ENCODE data around the gene FCN3. TPM values are rescaled to one million over a fixed set of nuclear protein-coding genes. Genes with fewer than 3 reads are reported as not detected.

Gene FCN3
- total RNA-seq, 2 experiments from 2014 or later, result not detected

DNA sequence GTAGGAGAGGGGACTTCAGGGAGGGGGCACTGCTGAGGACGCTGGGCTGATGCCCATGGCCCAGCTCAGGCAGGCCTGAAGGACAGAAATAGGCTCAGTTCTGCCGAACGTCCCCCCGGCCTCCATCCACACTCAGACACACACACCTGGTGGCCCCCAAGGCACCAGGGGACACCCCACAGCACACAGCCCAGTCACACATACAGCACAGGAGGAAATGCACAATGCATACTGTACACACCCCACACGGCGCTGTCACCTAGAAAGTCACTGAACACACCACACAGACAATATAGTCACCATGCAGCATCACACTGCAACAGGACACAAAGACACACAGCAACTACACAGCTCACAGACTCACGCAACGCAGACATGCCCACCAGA lies 32.2 kb downstream of the FCN3 start:
- H3K9me3 Mint-ChIP-seq, result no peaks in the 10 kb centered on the region
- peak overlapping the region; percentile 89 for H3K4me3 ChIP-seq (ENCODE audit: low read length)
- H3K27ac Mint-ChIP-seq, result peak overlapping the region; percentile 94
- H3K4me1 ChIP-seq (ENCODE audit: insufficient read depth, low read length), result peaks cover 70% of the 10 kb centered on the region
- H3K36me3 Mint-ChIP-seq (ENCODE audit: low read depth), result peaks cover 42% of the 10 kb centered on the region
- no peaks in the 10 kb centered on the region for H3K9me3 ChIP-seq (ENCODE audit: control insufficient read depth in 1 of 2, insufficient read depth in 1 of 2, low read length in 2 of 2)
- ChIA-PET CTCF (interaction anchor here (1.0 to 3.7 kb wide), 6 partner anchors 10 to 53 kb away, joined by 3 to 30 read pairs (median 7); no protein-coding TSS in a partner anchor), POLR2A (interaction anchor here (0.6 to 6.3 kb wide), 8 partner anchors 7 to 45 kb away, joined by 3 to 56 read pairs (median 6); partner anchors contain the start of gene TMEM222)
- TF ChIP-seq, protein P1, sequence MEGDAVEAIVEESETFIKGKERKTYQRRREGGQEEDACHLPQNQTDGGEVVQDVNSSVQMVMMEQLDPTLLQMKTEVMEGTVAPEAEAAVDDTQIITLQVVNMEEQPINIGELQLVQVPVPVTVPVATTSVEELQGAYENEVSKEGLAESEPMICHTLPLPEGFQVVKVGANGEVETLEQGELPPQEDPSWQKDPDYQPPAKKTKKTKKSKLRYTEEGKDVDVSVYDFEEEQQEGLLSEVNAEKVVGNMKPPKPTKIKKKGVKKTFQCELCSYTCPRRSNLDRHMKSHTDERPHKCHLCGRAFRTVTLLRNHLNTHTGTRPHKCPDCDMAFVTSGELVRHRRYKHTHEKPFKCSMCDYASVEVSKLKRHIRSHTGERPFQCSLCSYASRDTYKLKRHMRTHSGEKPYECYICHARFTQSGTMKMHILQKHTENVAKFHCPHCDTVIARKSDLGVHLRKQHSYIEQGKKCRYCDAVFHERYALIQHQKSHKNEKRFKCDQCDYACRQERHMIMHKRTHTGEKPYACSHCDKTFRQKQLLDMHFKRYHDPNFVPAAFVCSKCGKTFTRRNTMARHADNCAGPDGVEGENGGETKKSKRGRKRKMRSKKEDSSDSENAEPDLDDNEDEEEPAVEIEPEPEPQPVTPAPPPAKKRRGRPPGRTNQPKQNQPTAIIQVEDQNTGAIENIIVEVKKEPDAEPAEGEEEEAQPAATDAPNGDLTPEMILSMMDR (IDR thresholded peaks at IDR 0.05), result no peak
- peak overlapping the region; percentile 80 to 84 for H3K27ac ChIP-seq (ENCODE audit: low read depth in 1 of 2, low read length in 2 of 2)
- H3K4me1 Mint-ChIP-seq (ENCODE audit: low read depth), result peaks cover 64% of the 10 kb centered on the region
- DNase-seq (peak in 9 of 14 experiments; percentile 26 to 66 (median 47)), ATAC-seq (ENCODE audit: poor library complexity) (peak; percentile 39)
- no peaks in the 10 kb centered on the region for H3K27me3 Mint-ChIP-seq
- H3K27me3 ChIP-seq (ENCODE audit: control insufficient read depth in 1 of 2, insufficient read depth in 2 of 2, low read length in 2 of 2), result no peaks in the 10 kb centered on the region
- intact Hi-C loops (cut with DNase I, micrococcal nuclease), result loop anchor here (2.0 to 10.0 kb wide), 4 partner anchors 14 to 1212 kb away; partner anchors contain the start of genes TMEM222 (in 2 of the 2) and TRNAU1AP (in 1 of the 2)
- H3K4me3 Mint-ChIP-seq, result peak overlapping the region; percentile 98
- H3K36me3 ChIP-seq (ENCODE audit: insufficient read depth, low read length), result peaks cover 31% of the 10 kb centered on the region

DNA sequence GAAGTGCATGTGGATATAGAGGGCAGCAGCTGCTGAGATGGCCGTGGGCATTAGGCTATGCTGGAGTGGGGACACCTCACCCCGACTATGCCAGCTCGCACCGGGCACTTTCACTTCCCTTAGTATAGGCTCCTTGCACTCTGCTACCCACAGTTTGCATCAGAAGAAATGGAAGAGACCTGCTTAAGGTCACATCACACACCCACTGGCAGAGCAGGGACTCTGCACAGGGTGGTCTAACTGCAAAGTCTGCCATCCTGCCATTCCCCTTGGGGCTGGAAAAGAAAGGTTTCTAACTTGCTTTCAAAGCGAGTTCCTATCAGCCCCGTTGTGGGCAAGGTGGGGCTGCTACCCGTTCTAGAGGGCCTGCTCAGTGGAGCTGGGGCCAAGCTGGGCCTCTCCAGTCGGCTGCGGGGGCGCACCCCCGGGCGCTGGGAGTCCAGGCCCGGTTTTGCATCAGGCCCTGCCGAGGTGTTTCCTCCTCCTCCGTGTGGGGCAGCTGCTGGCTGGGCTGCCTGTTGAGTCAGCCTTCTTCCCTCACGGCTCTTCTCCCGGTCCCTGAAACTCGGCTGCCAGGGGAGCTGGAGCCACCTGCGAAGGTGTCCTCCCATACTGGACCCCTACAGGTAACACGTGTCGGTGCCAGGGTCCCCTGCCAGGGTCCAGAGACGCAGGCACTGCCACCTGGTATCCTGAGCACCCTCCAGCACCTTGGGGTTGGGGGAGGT lies 32.9 kb downstream of the FCN3 start, which contains the start of gene SYTL1:
Gene SYTL1, plus strand, starts transcription at position 498 of the 728 bp plus-strand sequence. CDS start 3,313 bp downstream, outside the sequence.
- ATAC-seq (ENCODE audit: poor library complexity) (peak; percentile 61), DNase-seq (peak; percentile 45 to 82 (median 59))
- Histone ChIP-seq H3K36me3 (ENCODE audit: insufficient read depth, low read length) (peaks cover 27% of the 10 kb centered on the region), H3K9me3 (ENCODE audit: control insufficient read depth in 1 of 2, insufficient read depth in 1 of 2, low read length in 2 of 2) (no peaks in the 10 kb centered on the region), H3K4me1 (ENCODE audit: insufficient read depth, low read length) (peaks cover 63% of the 10 kb centered on the region), H3K4me3 (ENCODE audit: low read length) (peak within 1 kb of the TSS; percentile 89), H3K27me3 (ENCODE audit: control insufficient read depth in 1 of 2, insufficient read depth in 2 of 2, low read length in 2 of 2) (no peaks in the 10 kb centered on the region), H3K27ac (ENCODE audit: low read depth in 1 of 2, low read length in 2 of 2) (peak within 1 kb of the TSS; percentile 80 to 84)
- Mint-ChIP-seq H3K9me3 (no peaks in the 10 kb centered on the region), H3K27me3 (no peaks in the 10 kb centered on the region), H3K27ac (peak within 1 kb of the TSS; percentile 94), H3K36me3 (ENCODE audit: low read depth) (peaks cover 43% of the 10 kb centered on the region), H3K4me1 (ENCODE audit: low read depth) (peaks cover 64% of the 10 kb centered on the region), H3K4me3 (peak within 1 kb of the TSS; percentile 98)
- intact Hi-C loops (cut with DNase I, micrococcal nuclease), result loop anchor here (1.0 to 10.0 kb wide), 5 partner anchors 8 to 1213 kb away; partner anchors contain the start of genes TMEM222 (in 2 of the 2) and TRNAU1AP (in 1 of the 2)
- CTCF ChIA-PET, result interaction anchor here (1.0 to 3.7 kb wide), 7 partner anchors 9 to 53 kb away, joined by 3 to 30 read pairs (median 6); no protein-coding TSS in a partner anchor
- POLR2A ChIA-PET, result interaction anchor here (0.6 to 6.3 kb wide), 16 partner anchors 8 to 384 kb away, joined by 3 to 56 read pairs (median 4); partner anchors contain the start of genes FAM76A and TMEM222
- TF ChIP-seq, protein P1 (IDR thresholded peaks at IDR 0.05), result no peak

DNA sequence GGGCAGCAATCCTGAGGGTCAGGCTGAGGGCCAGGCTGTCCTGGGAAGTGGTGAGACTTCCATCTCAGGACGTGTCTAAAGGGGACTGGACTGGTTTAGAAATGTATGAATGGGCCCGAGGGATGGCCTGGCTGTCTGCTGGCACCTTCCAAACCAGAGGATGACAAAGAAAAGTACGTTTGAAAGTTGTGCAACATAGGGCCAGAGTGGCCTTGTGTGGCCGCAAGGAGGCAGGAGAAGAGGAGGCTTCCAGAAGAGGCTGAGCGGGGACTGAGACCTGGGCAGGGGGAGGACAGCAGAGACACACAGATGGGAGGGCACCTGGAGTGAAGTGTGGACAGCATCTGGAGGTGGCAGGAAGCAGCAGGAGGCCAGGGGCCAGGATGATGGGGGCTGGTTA lies 35.4 kb downstream of the FCN3 start:
- Mint-ChIP-seq H3K9me3 (no peaks in the 10 kb centered on the region), H3K4me3 (peak overlapping the region; percentile 67), H3K27me3 (no peaks in the 10 kb centered on the region), H3K4me1 (ENCODE audit: low read depth) (peaks cover 50% of the 10 kb centered on the region), H3K36me3 (ENCODE audit: low read depth) (peaks cover 47% of the 10 kb centered on the region), H3K27ac (peak overlapping the region; percentile 94)
- peaks cover 41% of the 10 kb centered on the region for H3K4me1 ChIP-seq (ENCODE audit: insufficient read depth, low read length)
- TF ChIP-seq, protein P1 (IDR thresholded peaks at IDR 0.05), result no peak
- intact Hi-C loops (cut with DNase I, micrococcal nuclease), result no loop called here
- H3K4me3 ChIP-seq (ENCODE audit: low read length), result no peak overlapping the region
- no peak overlapping the region for H3K27ac ChIP-seq (ENCODE audit: low read depth in 1 of 2, low read length in 2 of 2)
- H3K27me3 ChIP-seq (ENCODE audit: control insufficient read depth in 1 of 2, insufficient read depth in 2 of 2, low read length in 2 of 2), result no peaks in the 10 kb centered on the region
- ChIA-PET CTCF (no interaction called here), POLR2A (interaction anchor here (6.3 kb wide), 1 partner anchor 18 kb away, joined by 56 read pairs; no protein-coding TSS in a partner anchor)
- no peaks in the 10 kb centered on the region for H3K9me3 ChIP-seq (ENCODE audit: control insufficient read depth in 1 of 2, insufficient read depth in 1 of 2, low read length in 2 of 2)
- no peak for DNase-seq
- no peak for ATAC-seq (ENCODE audit: poor library complexity)
- H3K36me3 ChIP-seq (ENCODE audit: insufficient read depth, low read length), result peaks cover 31% of the 10 kb centered on the region
